ENCODE results near the gene GFAP.

Gene GFAP

DNA sequence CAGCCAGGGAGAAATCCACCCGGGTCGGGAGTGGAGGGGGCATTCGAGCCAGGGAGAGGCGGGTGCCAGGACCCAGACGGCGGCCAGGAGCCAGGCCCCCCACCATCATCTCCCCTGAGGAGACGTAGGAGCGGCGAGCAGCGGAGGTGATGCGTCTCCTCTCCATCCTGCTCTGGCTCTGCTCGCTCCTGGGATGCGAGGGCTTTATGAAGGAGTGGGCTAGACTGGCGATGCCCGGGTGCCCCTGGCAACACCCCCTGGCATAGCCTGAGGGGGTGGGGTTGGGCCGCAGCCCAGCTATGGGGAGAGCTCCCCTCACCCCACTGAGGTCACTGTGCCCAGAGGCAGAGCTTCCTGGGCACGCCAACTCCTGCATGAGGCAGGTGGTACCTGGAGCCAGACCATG lies at the start of gene GFAP:
Gene GFAP (minus strand): TSS at position 180 of the 406 bp plus-strand sequence. CDS start 14 bp downstream, at position 166.
- no peak within 1 kb of the TSS for H3K9ac ChIP-seq
- no peaks in the 10 kb centered on the region for H3K9me3 ChIP-seq (ENCODE audit: control insufficient read depth, low read length)
- TF ChIP-seq, protein P1, sequence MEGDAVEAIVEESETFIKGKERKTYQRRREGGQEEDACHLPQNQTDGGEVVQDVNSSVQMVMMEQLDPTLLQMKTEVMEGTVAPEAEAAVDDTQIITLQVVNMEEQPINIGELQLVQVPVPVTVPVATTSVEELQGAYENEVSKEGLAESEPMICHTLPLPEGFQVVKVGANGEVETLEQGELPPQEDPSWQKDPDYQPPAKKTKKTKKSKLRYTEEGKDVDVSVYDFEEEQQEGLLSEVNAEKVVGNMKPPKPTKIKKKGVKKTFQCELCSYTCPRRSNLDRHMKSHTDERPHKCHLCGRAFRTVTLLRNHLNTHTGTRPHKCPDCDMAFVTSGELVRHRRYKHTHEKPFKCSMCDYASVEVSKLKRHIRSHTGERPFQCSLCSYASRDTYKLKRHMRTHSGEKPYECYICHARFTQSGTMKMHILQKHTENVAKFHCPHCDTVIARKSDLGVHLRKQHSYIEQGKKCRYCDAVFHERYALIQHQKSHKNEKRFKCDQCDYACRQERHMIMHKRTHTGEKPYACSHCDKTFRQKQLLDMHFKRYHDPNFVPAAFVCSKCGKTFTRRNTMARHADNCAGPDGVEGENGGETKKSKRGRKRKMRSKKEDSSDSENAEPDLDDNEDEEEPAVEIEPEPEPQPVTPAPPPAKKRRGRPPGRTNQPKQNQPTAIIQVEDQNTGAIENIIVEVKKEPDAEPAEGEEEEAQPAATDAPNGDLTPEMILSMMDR (IDR thresholded peaks at IDR 0.05): no peak
- H3K4me1 ChIP-seq: no peaks in the 10 kb centered on the region
- H3K4me2 ChIP-seq (ENCODE audit: low read length): no peak within 1 kb of the TSS
- no peak within 1 kb of the TSS for H3K27ac ChIP-seq
- H3K4me3 ChIP-seq (ENCODE audit: low read depth, low read length): no peak within 1 kb of the TSS
- H3K36me3 ChIP-seq (ENCODE audit: control insufficient read depth, insufficient read depth, low read length): no peaks in the 10 kb centered on the region
- H3K79me2 ChIP-seq: no peaks in the 10 kb centered on the region
- H3K27me3 ChIP-seq (ENCODE audit: control insufficient read depth, insufficient read depth, low read length): no peaks in the 10 kb centered on the region
- no peak within 1 kb of the TSS for H2AFZ ChIP-seq

DNA sequence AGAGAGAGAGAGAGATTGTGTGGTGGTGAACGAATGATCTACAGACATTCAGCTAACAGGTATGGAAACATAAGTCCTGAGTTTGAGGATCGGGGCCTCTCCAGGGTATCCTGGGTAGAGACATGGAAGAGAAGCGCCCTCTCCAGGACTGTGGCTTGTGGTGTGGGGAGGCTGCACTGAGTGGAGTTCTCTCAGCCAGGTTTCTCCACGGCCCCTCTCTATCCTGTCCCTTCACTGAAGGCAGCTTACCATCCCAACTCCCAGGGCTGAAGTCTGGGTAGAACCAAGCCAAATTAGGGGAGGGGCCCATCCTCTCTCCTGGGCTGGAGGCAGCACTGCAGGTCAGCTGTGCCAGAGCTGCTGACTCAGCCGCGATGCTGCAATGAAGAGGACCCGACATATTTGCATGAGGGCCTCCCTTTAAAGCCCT lies 46.6 kb upstream of the GFAP start:
- Histone ChIP-seq H3K79me2 (no peaks in the 10 kb centered on the region), H3K9me3 (ENCODE audit: control insufficient read depth, low read length) (no peaks in the 10 kb centered on the region), H3K4me3 (ENCODE audit: low read depth, low read length) (no peak overlapping the region), H3K27me3 (ENCODE audit: control insufficient read depth, insufficient read depth, low read length) (no peaks in the 10 kb centered on the region), H3K4me2 (ENCODE audit: low read length) (no peak overlapping the region), H3K9ac (no peak overlapping the region), H3K36me3 (ENCODE audit: control insufficient read depth, insufficient read depth, low read length) (no peaks in the 10 kb centered on the region), H2AFZ (no peak overlapping the region), H3K27ac (no peak overlapping the region), H3K4me1 (peaks cover 7% of the 10 kb centered on the region)
- TF ChIP-seq, protein P1 (IDR thresholded peaks at IDR 0.05): no peak

DNA sequence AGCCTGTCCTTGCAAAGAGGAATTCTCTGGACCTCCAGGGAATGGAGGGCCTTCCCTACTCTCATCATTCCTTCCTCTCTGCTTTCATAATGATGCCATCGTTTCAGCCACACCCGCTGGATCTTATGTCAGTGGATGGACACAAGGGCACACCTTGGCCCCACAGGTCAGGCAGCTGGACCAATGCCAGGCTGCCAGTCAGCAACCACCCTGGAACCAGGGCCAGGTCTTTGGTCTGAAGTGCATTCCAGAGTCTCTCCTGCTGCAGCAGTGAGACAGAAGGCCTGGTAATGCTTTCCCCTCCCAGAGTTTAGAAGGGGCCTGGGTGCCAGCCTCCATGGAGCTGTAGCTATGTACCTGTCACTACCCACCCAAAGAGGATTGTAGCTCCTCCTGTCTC lies 45.4 kb upstream of the GFAP start:
- Histone ChIP-seq H3K27me3 (ENCODE audit: control insufficient read depth, insufficient read depth, low read length) (no peaks in the 10 kb centered on the region), H3K79me2 (no peaks in the 10 kb centered on the region), H3K4me1 (peaks cover 7% of the 10 kb centered on the region), H3K36me3 (ENCODE audit: control insufficient read depth, insufficient read depth, low read length) (no peaks in the 10 kb centered on the region), H3K4me2 (ENCODE audit: low read length) (no peak overlapping the region), H2AFZ (no peak overlapping the region), H3K9ac (no peak overlapping the region), H3K9me3 (ENCODE audit: control insufficient read depth, low read length) (no peaks in the 10 kb centered on the region), H3K27ac (no peak overlapping the region), H3K4me3 (ENCODE audit: low read depth, low read length) (no peak overlapping the region)
- TF ChIP-seq, protein P1 (IDR thresholded peaks at IDR 0.05): no peak

DNA sequence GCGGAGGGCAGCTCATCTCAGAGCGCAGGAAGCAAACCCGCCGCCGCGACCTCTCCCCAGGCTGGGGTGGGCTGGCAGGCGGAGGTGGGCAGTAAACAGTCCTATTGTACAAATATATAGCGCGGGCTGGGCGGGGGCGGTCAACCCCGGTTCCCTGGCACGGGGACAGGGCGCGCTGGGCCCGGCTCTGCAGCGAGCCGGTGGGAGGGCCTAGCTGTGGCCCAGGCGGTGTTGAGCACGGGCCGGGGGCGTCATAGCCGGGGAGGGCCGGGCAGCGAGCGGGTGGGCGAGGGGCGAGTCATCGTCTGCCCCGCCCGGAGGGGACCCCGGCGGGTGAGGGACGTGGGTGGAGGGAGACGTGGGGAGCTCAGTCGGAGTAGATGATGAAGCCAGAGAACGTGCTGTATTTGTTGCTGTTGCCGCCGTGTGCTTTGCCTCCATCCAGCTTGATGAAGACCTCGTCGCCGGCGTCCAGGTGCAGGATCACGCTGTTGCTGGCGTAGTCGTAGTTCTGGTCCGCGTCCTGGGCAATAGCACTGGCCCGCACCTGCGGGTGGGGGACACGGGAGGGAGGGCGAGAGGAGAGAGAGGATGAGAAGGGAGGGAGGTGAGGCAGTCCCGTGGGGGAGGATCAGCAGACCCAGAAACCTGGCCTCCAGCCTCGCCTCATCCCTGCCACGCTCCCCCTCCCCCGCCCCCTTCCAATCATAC lies 44.7 kb upstream of the GFAP start:
- Histone ChIP-seq H3K9me3 (ENCODE audit: control insufficient read depth, low read length) (no peaks in the 10 kb centered on the region), H3K27me3 (ENCODE audit: control insufficient read depth, insufficient read depth, low read length) (no peaks in the 10 kb centered on the region), H3K36me3 (ENCODE audit: control insufficient read depth, insufficient read depth, low read length) (no peaks in the 10 kb centered on the region), H3K4me2 (ENCODE audit: low read length) (no peak overlapping the region), H3K9ac (no peak overlapping the region), H3K27ac (no peak overlapping the region), H3K4me3 (ENCODE audit: low read depth, low read length) (no peak overlapping the region), H3K79me2 (no peaks in the 10 kb centered on the region), H3K4me1 (peaks cover 7% of the 10 kb centered on the region), H2AFZ (peak overlapping the region; percentile 43)
- TF ChIP-seq, protein P1 (IDR thresholded peaks at IDR 0.05): no peak
